A549 (cell line): ENCODE data around the gene DAB1.

Experiments
- CTCF ChIP-seq: fragments of >200 bp; sonication (Bioruptor Twin); formaldehyde crosslinking; IDR thresholded peaks from 3 replicates; pipeline ENCODE4 v1.5.1; 2016
- E2F6 ChIP-seq: IDR thresholded peaks from 2 replicates; pipeline ENCODE4 v1.6.1; 2012; ENCODE audit warnings: low read depth, borderline replicate concordance
- FOSL2 ChIP-seq, 2 experiments: fragments of 450-650 bp in 1 of 2; fragments of >200 bp in 1 of 2; sonication (Bioruptor Twin) in 1 of 2; formaldehyde crosslinking; IDR thresholded peaks; 2 replicates each; pipeline versions ENCODE4 v1.5.0 to v1.6.1; 2016 to 2020; ENCODE audit warnings: mild to moderate bottlenecking in 1 of 2, moderate library complexity in 1 of 2
- HDAC2 ChIP-seq: fragments of 200-600 bp; sonication (generic); IDR thresholded peaks from 2 replicates; pipeline ENCODE4 v1.6.1; 2016
- MAX ChIP-seq: IDR thresholded peaks from 2 replicates; pipeline ENCODE4 v1.6.1; 2012

GRCh38 chr1:57282411-57282810 is 141.4 kb downstream of the DAB1 start:
- no peak for TF ChIP-seq FOSL2 (IDR thresholded peaks at IDR 0.05)
- TF ChIP-seq FOSL2 (CRISPR knock-in tag; IDR thresholded peaks at IDR 0.05), result no peak
- TF ChIP-seq MAX, result no peak
- TF ChIP-seq CTCF, result no peak
- TF ChIP-seq E2F6, result no peak
- TF ChIP-seq HDAC2, result no peak
